ENCODE measurements around the gene HNRNPUL2.
"Not testable (repeated sequence)": the region's sequence is repeated elsewhere in the genome, so short reads cannot be mapped to it uniquely, and the experiment has no call there.

GRCh38 chr11:62760867-62761227, 33.6 kb upstream of the HNRNPUL2 start:
- TF ChIP-seq CTCF, POLR2A (IDR thresholded peaks at IDR 0.05): not testable (repeated sequence)
